Measurements from ENCODE around the gene FHIT.

- TF ChIP-seq CTCF (IDR thresholded peaks at IDR 0.05) (no peak), RCOR1 (IDR thresholded peaks at IDR 0.05; ENCODE audit: low read length) (no peak), GABPA (IDR thresholded peaks at IDR 0.05; ENCODE audit: low read depth) (no peak), PBX3 (IDR thresholded peaks at IDR 0.05) (no peak), RXRA (IDR thresholded peaks at IDR 0.05; ENCODE audit: borderline replicate concordance, low read depth) (no peak)
Observed at GRCh38 chr3:61223451-61223850, 27.8 kb downstream of the FHIT start.
